Measurements from ENCODE around the gene FADS6. TPM values are rescaled to one million over a fixed set of nuclear protein-coding genes. Genes with fewer than 3 reads are reported as not detected.
A peak's percentile ranks its signal among the peaks of the same experiment; 100 is the strongest.

FADS6 gene
- polyA plus RNA-seq, 6 donors from 2014 or later, result not detected

GRCh38 chr17:74864866-74865395 lies 28.5 kb downstream of the FADS6 start:
- Mint-ChIP-seq H3K27ac (peak overlapping the region in 2 of 6 donors; percentile 64 to 79), H3K36me3 (no peaks in the 10 kb centered on the region), H3K4me1 (peaks cover 18 to 23% (median 20%) of the 10 kb centered on the region in 3 donors), H3K9me3 (no peaks in the 10 kb centered on the region), H3K27me3 (peaks cover 10 to 36% (median 13%) of the 10 kb centered on the region in 3 donors), H3K4me3 (peak overlapping the region in 3 of 8 donors; percentile 0 to 68 (median 53))
- ATAC-seq (ENCODE audit: low read depth in 2 of 2) (peak; percentile 31 to 45), DNase-seq (peak; percentile 61)

DNA sequence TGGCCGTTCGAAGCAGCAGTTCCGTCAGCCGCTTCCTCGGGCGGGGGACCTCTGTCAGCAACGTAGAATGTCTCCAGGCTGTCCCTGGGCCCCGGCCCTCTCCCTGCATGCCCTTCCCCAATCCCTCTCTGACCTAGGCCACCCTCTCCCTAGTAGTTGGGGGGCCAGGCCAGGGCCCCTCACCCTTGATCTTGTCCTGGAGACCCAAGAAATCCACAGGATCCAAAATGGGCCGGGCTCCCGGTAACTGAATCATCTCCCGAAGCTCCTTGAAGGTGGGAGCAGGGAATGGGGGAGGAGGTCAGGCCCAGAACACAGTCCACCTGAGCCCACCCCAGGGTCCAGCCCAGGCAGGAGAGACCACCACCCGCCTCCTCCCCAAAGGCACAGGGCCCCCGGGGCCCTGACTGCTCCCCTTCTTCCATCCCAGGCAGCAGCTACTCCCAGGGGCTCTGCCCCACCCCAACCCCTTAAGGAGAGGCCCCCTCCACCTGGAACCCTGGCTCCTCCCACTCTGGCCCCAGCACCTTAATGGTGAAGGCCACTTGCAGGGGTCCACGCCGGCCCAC lies 29.1 kb downstream of the FADS6 start:
- Mint-ChIP-seq H3K36me3 (no peaks in the 10 kb centered on the region), H3K4me3 (peak overlapping the region in 2 of 8 donors; percentile 53 to 68), H3K9me3 (no peaks in the 10 kb centered on the region), H3K27me3 (peaks cover 12 to 41% (median 13%) of the 10 kb centered on the region in 3 donors), H3K4me1 (peaks cover 18 to 24% (median 18%) of the 10 kb centered on the region in 3 donors), H3K27ac (no peak overlapping the region)
- ATAC-seq (ENCODE audit: low read depth in 2 of 2), result no peak
- DNase-seq, result no peak

GRCh38 chr17:74863420-74864296 lies 29.8 kb downstream of the FADS6 start:
- Mint-ChIP-seq H3K4me1 (peaks cover 22 to 31% (median 23%) of the 10 kb centered on the region in 3 donors), H3K4me3 (peak overlapping the region in 4 of 8 donors; percentile 10 to 74 (median 56)), H3K9me3 (no peaks in the 10 kb centered on the region), H3K27ac (peak overlapping the region in 1 of 6 donors; percentile 69), H3K36me3 (no peaks in the 10 kb centered on the region), H3K27me3 (peaks cover 19 to 48% (median 20%) of the 10 kb centered on the region in 3 donors)
- no peak for DNase-seq
- no peak for ATAC-seq (ENCODE audit: low read depth in 2 of 2)

DNA sequence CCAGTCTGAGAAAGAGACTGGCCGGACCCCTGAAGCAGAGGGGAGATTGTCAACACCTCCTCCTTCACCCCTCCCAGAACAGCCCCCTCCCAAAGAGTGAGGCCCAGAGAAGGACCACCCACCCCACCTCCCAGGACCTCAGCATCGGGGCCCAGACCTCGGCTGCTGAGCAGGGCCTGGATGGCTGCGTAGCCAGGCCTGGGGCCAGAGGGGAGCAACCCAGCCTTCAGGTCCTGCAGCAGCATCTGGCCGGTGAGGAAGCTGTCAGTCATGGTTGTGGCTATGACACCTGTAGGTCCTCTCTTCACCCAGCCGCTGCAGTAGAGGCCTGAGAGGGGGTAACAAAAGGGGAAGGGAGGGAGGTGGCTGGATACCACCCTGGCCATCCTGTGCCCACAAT lies 30.5 kb downstream of the FADS6 start:
- ATAC-seq (ENCODE audit: low read depth in 2 of 2), result no peak
- Mint-ChIP-seq H3K9me3 (no peaks in the 10 kb centered on the region), H3K27me3 (peaks cover 24 to 55% (median 27%) of the 10 kb centered on the region in 3 donors), H3K4me3 (peak overlapping the region in 2 of 8 donors; percentile 12 to 49), H3K4me1 (peaks cover 22 to 33% (median 23%) of the 10 kb centered on the region in 3 donors), H3K27ac (no peak overlapping the region), H3K36me3 (no peaks in the 10 kb centered on the region)
- no peak for DNase-seq

DNA sequence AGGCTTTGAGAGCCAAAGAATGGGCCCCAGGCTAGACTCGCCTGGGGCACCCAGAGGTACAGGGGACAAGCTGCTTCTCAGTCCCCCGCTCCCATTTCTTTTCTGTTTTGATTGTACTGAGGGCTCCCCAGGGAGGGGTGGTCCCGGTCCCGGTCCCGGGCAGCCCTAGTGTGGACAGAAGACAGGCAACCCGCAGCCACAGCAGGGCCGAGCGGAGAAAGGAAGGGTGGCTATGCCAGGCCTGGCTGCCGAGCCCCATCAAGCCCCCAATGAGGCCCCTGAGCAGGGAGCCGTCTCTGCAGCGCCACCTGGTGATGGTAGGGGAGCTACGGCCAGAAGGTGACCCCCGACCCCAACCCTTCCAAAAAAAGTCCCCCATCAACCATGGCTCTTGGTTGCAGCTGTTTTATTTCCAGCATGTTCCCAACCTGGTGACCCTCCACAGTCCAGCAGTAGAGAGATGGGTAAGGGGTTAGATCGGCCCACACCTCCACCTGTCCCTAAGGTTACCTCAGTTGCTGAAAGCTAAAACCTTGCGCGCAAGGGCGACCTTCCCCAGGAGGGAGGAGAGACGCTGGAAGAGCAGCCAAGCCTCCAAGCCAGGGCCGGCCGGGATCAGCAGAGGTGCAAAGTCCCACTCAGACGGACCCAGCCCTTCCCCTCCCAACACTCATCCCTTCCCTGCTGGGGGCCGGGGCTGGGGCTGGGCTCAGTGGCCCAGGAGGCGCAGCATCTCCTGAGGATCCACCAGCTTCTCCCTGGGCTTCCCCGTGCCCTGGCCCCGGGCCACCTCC lies 31.1 kb downstream of the FADS6 start:
- peak; percentile 67 for DNase-seq
- Mint-ChIP-seq H3K9me3 (no peaks in the 10 kb centered on the region), H3K27ac (peak overlapping the region in 1 of 6 donors; percentile 15), H3K4me1 (peaks cover 22 to 33% (median 23%) of the 10 kb centered on the region in 3 donors), H3K4me3 (peak overlapping the region in 7 of 8 donors; percentile 47 to 79 (median 70)), H3K27me3 (peaks cover 30 to 61% (median 33%) of the 10 kb centered on the region in 3 donors), H3K36me3 (no peaks in the 10 kb centered on the region)
- peak; percentile 66 to 74 for ATAC-seq (ENCODE audit: low read depth in 2 of 2)

DNA sequence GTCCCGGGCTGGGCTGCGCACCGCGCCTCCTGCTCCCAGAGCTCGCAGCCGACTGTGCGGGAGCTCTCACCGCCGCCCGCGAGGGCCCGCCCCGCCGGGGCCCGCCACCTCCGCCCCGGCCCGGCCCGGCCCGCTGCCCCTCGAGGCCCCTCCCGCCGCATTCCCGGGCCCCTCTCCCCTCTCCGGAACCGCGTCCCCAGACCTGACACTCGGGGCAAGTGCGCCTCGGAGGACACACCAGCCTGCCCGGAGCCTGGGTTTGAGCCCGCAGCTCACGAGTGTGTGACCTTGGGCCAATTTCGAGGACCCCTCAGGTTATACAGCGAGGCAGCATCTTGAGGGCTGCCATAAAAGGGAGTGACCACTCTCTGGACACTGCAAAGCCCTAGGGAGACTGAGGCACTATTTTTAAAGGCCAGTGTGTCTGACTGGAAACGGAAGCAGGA lies 31.7 kb downstream of the FADS6 start:
- no peaks in the 10 kb centered on the region for H3K36me3 Mint-ChIP-seq
- DNase-seq (no peak), ATAC-seq (ENCODE audit: low read depth in 2 of 2) (no peak)
- H3K4me1 Mint-ChIP-seq, result peaks cover 22 to 33% (median 23%) of the 10 kb centered on the region in 3 donors
- H3K27me3 Mint-ChIP-seq, result peaks cover 36 to 68% (median 39%) of the 10 kb centered on the region in 3 donors
- H3K27ac Mint-ChIP-seq, result no peak overlapping the region
- H3K9me3 Mint-ChIP-seq, result no peaks in the 10 kb centered on the region
- H3K4me3 Mint-ChIP-seq, result peak overlapping the region in 7 of 8 donors; percentile 47 to 84 (median 70)

- H3K27me3 Mint-ChIP-seq, result peaks cover 41 to 74% (median 45%) of the 10 kb centered on the region in 3 donors
- no peak for ATAC-seq (ENCODE audit: low read depth in 2 of 2)
These were observed 32.4 kb downstream of the FADS6 start for GRCh38 chr17:74860872-74861661.

GRCh38 chr17:74860229-74860871 lies 33.1 kb downstream of the FADS6 start:
- DNase-seq (peak; percentile 30), ATAC-seq (ENCODE audit: low read depth in 2 of 2) (peak; percentile 39 to 57)
- Mint-ChIP-seq H3K4me1 (peaks cover 21 to 33% (median 23%) of the 10 kb centered on the region in 3 donors), H3K27me3 (peaks cover 48 to 81% (median 53%) of the 10 kb centered on the region in 3 donors), H3K27ac (peak overlapping the region in 2 of 6 donors; percentile 71 to 85), H3K4me3 (peak overlapping the region; percentile 9 to 87 (median 79)), H3K36me3 (no peaks in the 10 kb centered on the region), H3K9me3 (no peaks in the 10 kb centered on the region)

More at GRCh38 chr17:74860872-74861661, 32.4 kb downstream of the FADS6 start:
- no peaks in the 10 kb centered on the region for H3K9me3 Mint-ChIP-seq
- H3K27ac Mint-ChIP-seq, result peak overlapping the region in 1 of 6 donors; percentile 71
- H3K36me3 Mint-ChIP-seq, result no peaks in the 10 kb centered on the region
- DNase-seq, result no peak
- H3K4me1 Mint-ChIP-seq, result peaks cover 22 to 33% (median 23%) of the 10 kb centered on the region in 3 donors
- H3K4me3 Mint-ChIP-seq, result peak overlapping the region in 7 of 8 donors; percentile 9 to 84 (median 79)

DNA sequence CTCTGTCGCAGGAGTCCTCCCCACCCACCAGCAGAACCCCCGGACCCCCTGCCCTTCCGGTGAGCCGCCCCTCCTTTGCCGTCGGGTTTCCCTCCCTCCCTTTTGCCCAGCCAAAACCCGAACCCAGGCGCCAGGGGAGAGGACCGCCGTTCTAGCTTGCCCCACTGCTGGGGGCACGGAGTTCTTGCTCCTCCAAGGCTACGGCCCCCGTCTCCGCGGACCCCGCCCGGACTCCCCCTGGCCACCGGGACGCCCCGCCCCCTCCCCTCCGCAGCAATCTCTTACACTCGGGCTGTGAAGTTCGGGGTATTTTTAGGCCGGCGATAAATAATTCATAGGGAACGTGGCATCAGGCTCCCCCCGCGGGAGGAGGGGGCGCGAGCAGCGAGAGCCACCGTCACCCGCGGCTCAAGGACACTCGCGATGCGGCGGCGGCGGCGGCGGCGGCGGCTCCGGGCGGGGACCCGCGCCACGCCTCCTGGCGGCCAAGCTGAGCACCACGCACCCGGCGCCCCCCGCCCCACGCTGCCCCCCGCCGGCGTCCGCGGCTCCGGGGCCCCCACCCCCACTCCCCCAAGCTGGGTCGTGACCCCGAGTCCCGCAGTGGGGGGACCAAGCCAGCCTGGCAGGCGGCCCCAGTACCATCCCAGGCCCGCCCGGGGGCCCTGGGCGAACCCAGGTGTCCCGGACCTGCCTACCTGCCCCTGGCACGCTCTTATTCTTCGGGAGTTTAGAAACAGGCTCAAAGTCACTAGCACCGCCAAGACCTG lies 33.8 kb downstream of the FADS6 start, which contains the start of gene GRIN2C:
Gene GRIN2C, minus strand, starts transcription at position 427 of the 770 bp plus-strand sequence. CDS start 4,793 bp downstream, outside the sequence.
- DNase-seq (peak; percentile 41), ATAC-seq (ENCODE audit: low read depth in 2 of 2) (peak; percentile 23 to 38)
- H3K27me3 Mint-ChIP-seq, result peaks cover 53 to 88% (median 60%) of the 10 kb centered on the region in 3 donors
- peak within 1 kb of the TSS; percentile 41 to 92 (median 80) for H3K4me3 Mint-ChIP-seq
- peaks cover 17 to 28% (median 17%) of the 10 kb centered on the region in 3 donors for H3K4me1 Mint-ChIP-seq
- no peaks in the 10 kb centered on the region for H3K9me3 Mint-ChIP-seq
- peak within 1 kb of the TSS in 2 of 6 donors; percentile 71 to 85 for H3K27ac Mint-ChIP-seq
- no peaks in the 10 kb centered on the region for H3K36me3 Mint-ChIP-seq

DNA sequence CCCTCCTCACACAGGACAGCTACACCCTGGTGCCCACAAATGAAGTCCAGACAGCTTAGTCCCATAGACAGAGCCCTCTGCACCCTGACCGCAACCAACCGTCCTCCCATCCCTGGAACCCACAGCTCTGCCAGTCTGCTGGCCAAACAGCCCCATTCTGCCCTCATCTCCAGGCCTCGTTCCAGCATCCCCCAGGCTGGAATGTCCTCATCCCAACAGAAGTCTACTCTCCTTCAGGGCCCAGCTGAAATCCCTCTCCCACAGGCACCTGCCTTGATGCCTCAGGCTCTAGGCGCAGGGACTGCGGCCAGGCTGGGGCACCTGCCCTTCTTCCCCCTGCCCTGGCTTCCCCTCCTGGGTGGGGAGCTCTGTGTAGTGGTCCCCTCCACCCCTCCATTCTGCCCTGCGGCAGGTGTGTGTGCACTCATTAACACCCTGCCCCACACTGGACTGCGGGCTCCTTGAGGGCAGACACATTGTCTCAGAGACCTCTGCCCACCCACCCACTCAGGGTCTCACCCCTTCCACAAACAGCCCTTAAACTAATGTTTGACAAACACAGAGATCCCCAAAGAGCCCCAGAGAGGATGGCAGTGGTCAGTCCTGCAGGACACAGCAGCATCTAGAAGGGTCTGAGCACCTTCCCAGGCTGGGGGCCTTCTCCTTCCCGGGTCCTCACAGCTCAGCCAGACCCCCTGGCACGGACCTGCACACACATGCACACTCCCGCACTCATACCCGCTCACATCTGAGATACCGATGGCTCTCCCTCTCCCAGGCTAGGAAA lies 34.6 kb downstream of the FADS6 start:
- Mint-ChIP-seq H3K27ac (peak overlapping the region in 1 of 6 donors; percentile 84), H3K27me3 (peaks cover 57 to 95% (median 68%) of the 10 kb centered on the region in 3 donors), H3K4me3 (peak overlapping the region; percentile 33 to 92 (median 72)), H3K36me3 (no peaks in the 10 kb centered on the region), H3K4me1 (peaks cover 16 to 28% (median 17%) of the 10 kb centered on the region in 3 donors), H3K9me3 (no peaks in the 10 kb centered on the region)
- ATAC-seq (ENCODE audit: low read depth in 2 of 2) (no peak), DNase-seq (no peak)
